ENCODE measurements around the gene DCLK2.

GRCh38 chr4:150305995-150306394, 227.8 kb downstream of the DCLK2 start:
- no peak for TF ChIP-seq POLR2A (IDR thresholded peaks at IDR 0.05; ENCODE audit: insufficient read depth in 1 of 2, low read depth in 2 of 2, low read length in 2 of 2)
- no peak for TF ChIP-seq TFAP4 (IDR thresholded peaks at IDR 0.05; ENCODE audit: borderline replicate concordance, low read depth)
- TF ChIP-seq POLR2AphosphoS5 (IDR thresholded peaks at IDR 0.05; ENCODE audit: low read depth, low read length), result no peak
- TF ChIP-seq USF2 (IDR thresholded peaks at IDR 0.05; ENCODE audit: low read depth, low read length), result no peak
- TF ChIP-seq USF2 (CRISPR knock-in tag; IDR thresholded peaks at IDR 0.05; ENCODE audit: borderline replicate concordance), result no peak
- TF ChIP-seq ZNF121 (CRISPR knock-in tag; IDR thresholded peaks at IDR 0.05), result no peak
